ENCODE measurements around the gene GPR139. TPM values are rescaled to one million over a fixed set of nuclear protein-coding genes. Genes with fewer than 3 reads are reported as not detected.

GPR139 gene
- total and polyA plus RNA-seq, 4 donors: not detected

- no peak for TF ChIP-seq RXRA (IDR thresholded peaks at IDR 0.05)
Measured at GRCh38 chr16:20002936-20003335, 70.8 kb downstream of the GPR139 start (continued).

- no peaks in the 10 kb centered on the region for H3K36me3 ChIP-seq (ENCODE audit: control insufficient read depth in 4 of 4, insufficient read depth in 3 of 4, low read depth in 1 of 4, low read length in 3 of 4)
- TF ChIP-seq HNF4A (conservative IDR thresholded peaks at IDR 0.05) (peak in 1 of 2 donors; percentile 73), NR2F2 (IDR thresholded peaks at IDR 0.05) (no peak), YY1 (IDR thresholded peaks at IDR 0.05) (peak; percentile 13), REST (IDR thresholded peaks at IDR 0.05) (no peak), RXRA (IDR thresholded peaks at IDR 0.05) (peak in 1 of 2 donors; percentile 21)
- 36% methylated on average over 16 of the region's 16 CpGs for WGBS
Measured at GRCh38 chr16:20001856-20002707, 71.6 kb downstream of the GPR139 start.

GRCh38 chr16:19997734-19998133 is 76.0 kb downstream of the GPR139 start:
- Histone ChIP-seq H3K9me3 (ENCODE audit: control insufficient read depth in 4 of 4, low read length in 3 of 4) (no peaks in the 10 kb centered on the region), H3K27ac (ENCODE audit: low read depth in 1 of 2, low read length in 2 of 2) (no peak overlapping the region), H3K9ac (ENCODE audit: low read depth in 1 of 2, low read length in 2 of 2) (no peak overlapping the region), H3K27me3 (ENCODE audit: control insufficient read depth in 4 of 4, insufficient read depth in 4 of 4, low read length in 3 of 4) (no peaks in the 10 kb centered on the region), H3K4me3 (ENCODE audit: low read depth in 1 of 3, low read length in 3 of 3) (no peak overlapping the region), H3K36me3 (ENCODE audit: control insufficient read depth in 4 of 4, insufficient read depth in 3 of 4, low read depth in 1 of 4, low read length in 3 of 4) (no peaks in the 10 kb centered on the region), H3K4me1 (ENCODE audit: control insufficient read depth in 4 of 4, insufficient read depth in 4 of 4, low read length in 3 of 4) (peaks cover 2 to 25% (median 11%) of the 10 kb centered on the region in 4 donors)
- WGBS: 50% methylated on average over 4 of the region's 4 CpGs
- TF ChIP-seq ZBTB33 (IDR thresholded peaks at IDR 0.05) (no peak), GABPA (IDR thresholded peaks at IDR 0.05 in 1 of 2, conservative IDR thresholded peaks at IDR 0.05 in 1 of 2) (no peak), MAX (IDR thresholded peaks at IDR 0.05) (no peak), HNF4A (conservative IDR thresholded peaks at IDR 0.05) (peak in 1 of 2 donors; percentile 25), CTCF (IDR thresholded peaks at IDR 0.05; ENCODE audit: low read depth, low read length, missing input control) (no peak), EGR1 (IDR thresholded peaks at IDR 0.05; ENCODE audit: low read depth in 2 of 2) (no peak), NR2F2 (IDR thresholded peaks at IDR 0.05) (no peak), ATF3 (IDR thresholded peaks at IDR 0.05) (no peak), RAD21 (IDR thresholded peaks at IDR 0.05) (no peak), HNF4G (IDR thresholded peaks at IDR 0.05) (no peak), FOXA2 (IDR thresholded peaks at IDR 0.05) (peak; percentile 66), TAF1 (conservative IDR thresholded peaks at IDR 0.05) (no peak), YY1 (IDR thresholded peaks at IDR 0.05) (peak; percentile 23), JUND (IDR thresholded peaks at IDR 0.05) (no peak), RXRA (IDR thresholded peaks at IDR 0.05) (no peak), SP1 (IDR thresholded peaks at IDR 0.05) (no peak), FOXA1 (IDR thresholded peaks at IDR 0.05) (peak; percentile 42), REST (IDR thresholded peaks at IDR 0.05) (no peak)
- DNase-seq (ENCODE audit: low spot score): no peak

More at GRCh38 chr16:20001856-20002707, 71.6 kb downstream of the GPR139 start:
- no peaks in the 10 kb centered on the region for H3K27me3 ChIP-seq (ENCODE audit: control insufficient read depth in 4 of 4, insufficient read depth in 4 of 4, low read length in 3 of 4)
- no peak overlapping the region for H3K27ac ChIP-seq (ENCODE audit: low read depth in 1 of 2, low read length in 2 of 2)
- no peak for DNase-seq (ENCODE audit: low spot score)
- H3K4me3 ChIP-seq (ENCODE audit: low read depth in 1 of 3, low read length in 3 of 3): peak overlapping the region in 1 of 3 donors; percentile 35
- H3K9me3 ChIP-seq (ENCODE audit: control insufficient read depth in 4 of 4, low read length in 3 of 4): no peaks in the 10 kb centered on the region
- peaks cover 2 to 27% (median 11%) of the 10 kb centered on the region in 4 donors for H3K4me1 ChIP-seq (ENCODE audit: control insufficient read depth in 4 of 4, insufficient read depth in 4 of 4, low read length in 3 of 4)
- no peak overlapping the region for H3K9ac ChIP-seq (ENCODE audit: low read depth in 1 of 2, low read length in 2 of 2)

Measured in liver (tissue), 9 donors.